GM19238 (cell line): ENCODE data around the gene THY1.
"Not testable (repeated sequence)": the region's sequence is repeated elsewhere in the genome, so short reads cannot be mapped to it uniquely, and the experiment has no call there.

Experiments used
- DNase-seq: peaks from one replicate; pipeline ENCODE4 v3.0.0; 2011; ENCODE audit warnings: low spot score; ENCODE audit not compliant: insufficient read length

THY1 gene

GRCh38 chr11:119422809-119423508 lies at the start of gene THY1:
Gene THY1, minus strand, starts transcription at chr11:119423172. Its CDS starts 2,267 bp downstream, at chr11:119420905.
- no peak for DNase-seq

GRCh38 chr11:119472186-119472855 lies 49.3 kb upstream of the THY1 start:
- DNase-seq, result no peak

GRCh38 chr11:119471329-119471728 lies 48.4 kb upstream of the THY1 start:
- no peak for DNase-seq

GRCh38 chr11:119470317-119471291 lies 47.6 kb upstream of the THY1 start:
- DNase-seq, result no peak

- no peak for DNase-seq
Observed at GRCh38 chr11:119469506-119469905, 46.5 kb upstream of the THY1 start.

- no peak for DNase-seq
Observed at GRCh38 chr11:119468511-119468910, 45.5 kb upstream of the THY1 start.

GRCh38 chr11:119461229-119461963 lies 38.4 kb upstream of the THY1 start:
- DNase-seq, result no peak

GRCh38 chr11:119460582-119460981 lies 37.6 kb upstream of the THY1 start:
- no peak for DNase-seq

- DNase-seq, result no peak
Observed at GRCh38 chr11:119460097-119460496, 37.1 kb upstream of the THY1 start.

GRCh38 chr11:119459293-119459976 lies 36.5 kb upstream of the THY1 start:
- no peak for DNase-seq

- not testable (repeated sequence) for DNase-seq
Observed at GRCh38 chr11:119455708-119456107, 32.7 kb upstream of the THY1 start.

- not testable (repeated sequence) for DNase-seq
Observed at GRCh38 chr11:119455241-119455640, 32.3 kb upstream of the THY1 start.

- DNase-seq, result no peak
Observed at GRCh38 chr11:119453881-119454280, 30.9 kb upstream of the THY1 start.

GRCh38 chr11:119450590-119451326 lies 27.8 kb upstream of the THY1 start:
- no peak for DNase-seq

- DNase-seq, result no peak
Observed at GRCh38 chr11:119449498-119449897, 26.5 kb upstream of the THY1 start.

- DNase-seq, result no peak
Observed at GRCh38 chr11:119448380-119448779, 25.4 kb upstream of the THY1 start.

- no peak for DNase-seq
Observed at GRCh38 chr11:119447664-119448242, 24.8 kb upstream of the THY1 start.

GRCh38 chr11:119446871-119447663 lies 24.1 kb upstream of the THY1 start:
- DNase-seq, result no peak

GRCh38 chr11:119446434-119446833 lies 23.5 kb upstream of the THY1 start:
- DNase-seq, result no peak
